Upper lobe of left lung (tissue), 4 donors: ENCODE data around the gene DUSP2.

Experiments
- POLR2AphosphoS5 ChIP-seq, 2 donors: sonication (generic); formaldehyde crosslinking; IDR thresholded peaks; one replicate each; pipeline ENCODE4 v1.5.1; 2017; ENCODE audit warnings: antibody characterized with exemption in 2 of 2
- TF ChIP-seq, protein P1 (sequence below), 6 experiments: fragments of 450-650 bp in 4 of 6; fragments of 200-600 bp in 2 of 6; sonication (generic) in 2 of 6; IDR thresholded peaks; one replicate each; pipeline ENCODE4 v1.5.1; 2016 to 2019; ENCODE audit warnings: antibody characterized with exemption in 6 of 6

DNA sequence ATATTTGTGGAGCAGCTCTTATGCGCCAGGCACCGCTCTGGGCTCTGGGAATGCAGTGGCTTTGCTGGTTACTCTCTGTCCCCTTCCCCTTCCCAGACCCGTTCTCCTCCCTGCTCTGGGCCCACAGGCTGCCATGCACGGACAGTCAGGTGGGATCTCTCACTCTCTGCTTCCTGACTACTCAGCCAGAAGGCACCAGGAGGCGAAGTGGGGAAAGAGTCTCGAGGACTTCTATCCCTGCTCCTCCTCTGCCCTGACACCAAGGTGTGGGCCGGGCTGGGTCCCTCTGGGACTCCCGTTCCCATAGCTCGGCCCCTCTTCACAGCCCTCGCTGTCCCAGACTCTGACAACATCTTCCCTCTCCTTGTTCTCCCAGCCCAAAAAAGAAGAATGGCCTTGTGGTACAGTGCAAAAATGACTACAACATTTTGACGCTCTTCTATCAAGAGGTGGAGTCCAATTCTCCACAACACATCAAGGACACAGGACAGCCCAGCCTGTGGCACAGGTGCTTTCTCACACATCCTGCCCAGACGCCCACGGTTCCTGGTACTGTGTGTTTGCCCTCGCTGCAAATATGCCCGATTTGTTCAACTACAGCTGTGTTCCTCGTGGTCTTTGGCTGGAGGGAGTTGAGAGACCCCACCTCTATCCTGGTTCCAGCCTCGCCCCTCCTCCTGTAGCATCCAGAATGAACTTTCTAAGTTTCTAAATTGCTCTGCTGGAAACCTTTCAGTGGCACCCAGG, 14.0 kb upstream of the DUSP2 start:
- TF ChIP-seq, protein P1, sequence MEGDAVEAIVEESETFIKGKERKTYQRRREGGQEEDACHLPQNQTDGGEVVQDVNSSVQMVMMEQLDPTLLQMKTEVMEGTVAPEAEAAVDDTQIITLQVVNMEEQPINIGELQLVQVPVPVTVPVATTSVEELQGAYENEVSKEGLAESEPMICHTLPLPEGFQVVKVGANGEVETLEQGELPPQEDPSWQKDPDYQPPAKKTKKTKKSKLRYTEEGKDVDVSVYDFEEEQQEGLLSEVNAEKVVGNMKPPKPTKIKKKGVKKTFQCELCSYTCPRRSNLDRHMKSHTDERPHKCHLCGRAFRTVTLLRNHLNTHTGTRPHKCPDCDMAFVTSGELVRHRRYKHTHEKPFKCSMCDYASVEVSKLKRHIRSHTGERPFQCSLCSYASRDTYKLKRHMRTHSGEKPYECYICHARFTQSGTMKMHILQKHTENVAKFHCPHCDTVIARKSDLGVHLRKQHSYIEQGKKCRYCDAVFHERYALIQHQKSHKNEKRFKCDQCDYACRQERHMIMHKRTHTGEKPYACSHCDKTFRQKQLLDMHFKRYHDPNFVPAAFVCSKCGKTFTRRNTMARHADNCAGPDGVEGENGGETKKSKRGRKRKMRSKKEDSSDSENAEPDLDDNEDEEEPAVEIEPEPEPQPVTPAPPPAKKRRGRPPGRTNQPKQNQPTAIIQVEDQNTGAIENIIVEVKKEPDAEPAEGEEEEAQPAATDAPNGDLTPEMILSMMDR (IDR thresholded peaks at IDR 0.05) = no peak
- TF ChIP-seq POLR2AphosphoS5 (IDR thresholded peaks at IDR 0.05) = no peak
